ENCODE results near the gene MRPL34. TPM values are rescaled to one million over a fixed set of nuclear protein-coding genes. Genes with fewer than 3 reads are reported as not detected.

Gene MRPL34
- total RNA-seq, 1 experiment from 2014 or later = 17.2 TPM

- Histone ChIP-seq H3K27me3 (no peaks in the 10 kb centered on the region), H3K36me3 (no peaks in the 10 kb centered on the region; the same call in 1 of the 2 replicates)
- DNase-seq = no peak
Observed at GRCh38 chr19:17302391-17303166, 3.1 kb upstream of the MRPL34 start.

GRCh38 chr19:17303167-17303939 lies 2.3 kb upstream of the MRPL34 start, which contains the start of gene ABHD8:
Gene ABHD8, minus strand, starts transcription at chr19:17303425. Its CDS starts 1,809 bp downstream, at chr19:17301616.
- Histone ChIP-seq H3K27me3 (no peaks in the 10 kb centered on the region), H3K36me3 (no peaks in the 10 kb centered on the region; the same call in 1 of the 2 replicates), H3K9me3 (no peaks in the 10 kb centered on the region), H3K4me3 (peak within 1 kb of the TSS; percentile 25)
- DNase-seq = peak; percentile 83

More at GRCh38 chr19:17302391-17303166, 3.1 kb upstream of the MRPL34 start:
- H3K9me3 ChIP-seq = no peaks in the 10 kb centered on the region
- H3K4me3 ChIP-seq = peak overlapping the region; percentile 25

GRCh38 chr19:17303940-17304267 lies 1.8 kb upstream of the MRPL34 start:
- Histone ChIP-seq H3K9me3 (no peaks in the 10 kb centered on the region), H3K4me3 (no peak overlapping the region), H3K36me3 (no peaks in the 10 kb centered on the region), H3K27me3 (no peaks in the 10 kb centered on the region)
- no peak for DNase-seq

- Histone ChIP-seq H3K27me3 (no peaks in the 10 kb centered on the region), H3K9me3 (no peaks in the 10 kb centered on the region), H3K36me3 (no peaks in the 10 kb centered on the region), H3K4me3 (no peak overlapping the region)
- DNase-seq = no peak
Observed at GRCh38 chr19:17304386-17305215, 1.1 kb upstream of the MRPL34 start.

DNA sequence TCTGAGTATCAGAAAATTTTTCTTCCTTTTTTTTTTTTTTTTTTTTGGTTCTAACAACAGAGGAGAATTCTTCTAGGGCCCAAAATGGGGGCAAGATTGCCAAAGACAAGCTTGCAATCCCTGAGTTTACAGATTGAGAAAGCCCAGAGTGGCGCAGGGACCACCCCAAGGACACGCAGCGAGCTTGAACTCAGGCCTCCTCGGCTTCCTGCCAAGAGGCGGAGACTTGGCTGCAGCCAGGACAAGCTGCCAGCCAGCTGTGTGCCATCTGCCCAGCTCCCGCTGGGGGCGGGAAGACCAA lies 506 bp upstream of the MRPL34 start:
- Histone ChIP-seq H3K9me3 (no peaks in the 10 kb centered on the region), H3K27me3 (no peaks in the 10 kb centered on the region), H3K4me3 (peak overlapping the region; percentile 80), H3K36me3 (no peaks in the 10 kb centered on the region; the same call in 1 of the 2 replicates)
- no peak for DNase-seq

- Histone ChIP-seq H3K36me3 (peaks cover 9% of the 10 kb centered on the region), H3K4me3 (peak overlapping the region; percentile 80), H3K9me3 (no peaks in the 10 kb centered on the region), H3K27me3 (no peaks in the 10 kb centered on the region)
- DNase-seq = no peak
Observed at GRCh38 chr19:17306285-17306714, 628 bp downstream of the MRPL34 start.

GRCh38 chr19:17307876-17308377 lies 2.3 kb downstream of the MRPL34 start:
- DNase-seq = no peak
- Histone ChIP-seq H3K4me3 (no peak overlapping the region), H3K36me3 (peaks cover 18% of the 10 kb centered on the region), H3K27me3 (no peaks in the 10 kb centered on the region), H3K9me3 (no peaks in the 10 kb centered on the region)

- DNase-seq = peak; percentile 100
Observed at GRCh38 chr19:17309198-17309964, 3.7 kb downstream of the MRPL34 start, which contains the start of gene DDA1. Gene DDA1, plus strand, starts transcription at chr19:17309563. Its CDS starts 92 bp downstream, at chr19:17309655.

GRCh38 chr19:17309965-17310461 lies 4.3 kb downstream of the MRPL34 start:
- DNase-seq = no peak
- no peaks in the 10 kb centered on the region for H3K9me3 ChIP-seq
- H3K27me3 ChIP-seq = no peaks in the 10 kb centered on the region
- H3K4me3 ChIP-seq = peak overlapping the region; percentile 77
- peaks cover 32% of the 10 kb centered on the region for H3K36me3 ChIP-seq

More at GRCh38 chr19:17309198-17309964, 3.7 kb downstream of the MRPL34 start, which contains the start of gene DDA1:
- Histone ChIP-seq H3K9me3 (no peaks in the 10 kb centered on the region), H3K4me3 (peak within 1 kb of the TSS; percentile 77), H3K36me3 (peaks cover 27% of the 10 kb centered on the region), H3K27me3 (no peaks in the 10 kb centered on the region)

DNA sequence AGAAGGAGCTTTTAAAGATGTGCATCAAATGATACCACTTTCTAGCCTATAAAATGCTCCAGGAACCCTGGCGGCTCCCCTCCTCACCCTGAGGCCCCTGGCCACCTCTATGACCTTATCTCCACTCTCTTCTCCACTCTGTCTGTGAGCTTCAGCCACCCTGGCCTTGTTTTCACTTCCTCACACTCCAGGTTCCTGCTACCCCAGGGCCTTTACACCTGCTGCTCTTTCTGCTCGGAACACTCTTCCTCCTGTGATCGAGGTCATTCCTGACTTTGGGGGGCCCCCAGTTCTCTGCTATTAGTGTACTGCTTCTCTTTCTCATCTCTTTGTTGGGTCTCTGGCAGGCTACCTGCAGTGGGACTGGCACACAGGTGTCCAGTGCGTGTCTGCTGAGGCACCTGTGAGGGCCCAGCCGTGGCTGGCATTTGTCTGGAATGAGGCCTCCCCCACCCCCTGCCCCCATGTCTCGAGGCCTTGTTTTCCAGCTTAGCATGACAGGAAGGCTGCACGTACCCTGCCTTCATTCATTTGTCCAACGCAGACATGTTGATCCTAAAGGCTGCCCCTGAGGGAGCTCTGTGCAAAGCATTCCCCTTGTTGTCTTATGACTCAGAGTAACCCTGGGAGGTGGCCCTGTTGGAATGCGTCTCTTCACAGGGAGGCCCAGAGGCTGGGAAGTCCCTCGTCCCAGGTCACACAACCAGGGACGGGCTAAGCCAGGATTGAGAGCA lies 6.0 kb downstream of the MRPL34 start:
- Histone ChIP-seq H3K4me3 (no peak overlapping the region), H3K36me3 (peaks cover 45% of the 10 kb centered on the region)
- peak; percentile 24 for DNase-seq

DNA sequence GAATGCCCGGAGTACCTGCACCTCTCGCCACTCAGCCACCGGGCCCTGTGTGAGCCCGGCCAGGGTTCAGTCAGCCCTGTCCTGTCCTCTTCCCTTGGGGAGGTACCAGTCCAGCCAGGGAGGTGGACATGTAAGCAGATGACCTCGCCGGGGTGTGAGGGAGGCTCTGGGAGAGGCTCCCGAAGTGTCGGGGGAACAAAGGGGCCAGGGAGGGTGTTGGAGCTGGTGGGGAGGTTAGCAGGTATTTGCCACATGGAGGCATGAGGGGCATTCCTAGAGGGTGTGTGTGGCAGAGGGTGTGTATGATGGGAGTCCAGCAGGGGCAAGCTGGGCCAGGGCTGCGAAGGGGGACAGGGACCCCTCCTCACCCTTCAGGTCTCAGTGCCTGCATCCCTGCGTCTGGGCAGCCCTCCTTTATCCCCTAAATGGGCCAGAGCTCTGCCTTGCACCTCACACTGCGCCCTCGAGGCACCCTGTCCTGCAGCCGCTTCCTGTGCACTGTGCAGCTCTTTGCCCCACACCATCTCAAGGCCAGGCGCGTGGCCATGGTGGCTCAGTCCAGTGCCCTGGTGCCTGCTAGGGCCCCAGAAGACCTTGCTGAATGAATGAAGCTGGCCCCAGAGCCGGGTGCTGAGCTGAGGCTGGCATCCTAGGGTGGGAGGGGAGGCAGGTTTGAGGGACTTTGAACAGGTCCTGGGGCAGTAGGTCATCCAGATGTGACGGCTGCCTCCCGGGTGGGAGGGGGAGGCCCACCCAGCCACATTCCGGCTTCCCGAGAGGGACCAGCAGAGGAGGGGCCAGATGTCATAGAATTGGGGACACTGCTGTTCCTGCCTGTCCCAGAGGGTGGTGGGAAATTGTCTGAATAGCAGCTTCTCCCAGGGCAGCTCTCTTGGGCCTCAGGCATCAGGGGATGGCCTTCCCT lies 6.8 kb downstream of the MRPL34 start:
- no peak overlapping the region for H3K4me3 ChIP-seq
- no peaks in the 10 kb centered on the region for H3K9me3 ChIP-seq
- H3K36me3 ChIP-seq = peaks cover 51% of the 10 kb centered on the region
- DNase-seq = no peak
- H3K27me3 ChIP-seq = no peaks in the 10 kb centered on the region

More for the DNA sequence above, 6.0 kb downstream of the MRPL34 start:
- Histone ChIP-seq H3K27me3 (no peaks in the 10 kb centered on the region), H3K9me3 (no peaks in the 10 kb centered on the region)

DNA sequence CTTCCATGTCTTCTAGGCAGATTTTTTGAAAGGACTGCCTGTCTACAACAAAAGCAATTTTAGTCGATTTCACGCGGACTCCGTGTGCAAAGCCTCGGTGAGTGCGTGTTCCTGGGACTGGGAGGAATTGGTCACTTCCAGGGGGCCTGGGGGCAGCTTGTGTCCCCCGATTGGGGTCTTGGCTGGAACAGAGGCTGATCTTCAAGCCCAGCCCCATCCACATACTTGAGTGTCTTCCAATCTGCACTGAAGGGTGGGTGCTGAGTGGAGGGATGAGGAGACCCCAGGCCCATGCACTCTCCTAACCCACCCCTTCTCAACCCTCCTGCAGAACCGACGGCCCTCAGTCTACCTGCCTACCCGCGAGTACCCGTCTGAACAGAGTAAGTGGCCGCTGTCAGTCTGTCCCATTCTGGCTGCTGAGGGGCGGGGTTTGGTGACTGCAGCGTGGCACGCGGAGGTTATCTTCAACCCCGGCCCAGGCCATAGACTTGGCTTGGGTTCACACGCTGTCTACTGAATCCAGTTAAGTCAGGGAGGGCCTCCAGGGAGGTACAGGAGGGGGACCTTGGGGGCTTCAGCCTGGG lies 8.4 kb downstream of the MRPL34 start:
- Histone ChIP-seq H3K4me3 (no peak overlapping the region), H3K36me3 (peaks cover 60% of the 10 kb centered on the region), H3K27me3 (no peaks in the 10 kb centered on the region), H3K9me3 (no peaks in the 10 kb centered on the region)
- no peak for DNase-seq

- no peak for DNase-seq
- Histone ChIP-seq H3K27me3 (no peaks in the 10 kb centered on the region), H3K4me3 (no peak overlapping the region), H3K36me3 (peaks cover 54% of the 10 kb centered on the region), H3K9me3 (no peaks in the 10 kb centered on the region)
Observed at GRCh38 chr19:17318966-17319365, 13.3 kb downstream of the MRPL34 start.
